Neural progenitor cell (in vitro differentiated cells): ENCODE data around the gene ALS2CL. TPM values are rescaled to one million over a fixed set of nuclear protein-coding genes. Genes with fewer than 3 reads are reported as not detected.

Experiments
- DNase-seq: peaks from one replicate; pipeline ENCODE4 v3.0.0-alpha.2; 2016; ENCODE audit warnings: low spot score
- H2AFZ ChIP-seq: fragments of 200-600 bp; sonication (generic); replicated peaks from 2 replicates; pipeline ENCODE4 v1.6.1; 2016; ENCODE audit warnings: antibody characterized with exemption
- H3F3A ChIP-seq: fragments of 200-600 bp; sonication (generic); 2 replicates; pipeline ENCODE4 v1.6.1; 2016; ENCODE audit warnings: antibody characterized with exemption, low read depth
- H3K27ac ChIP-seq: fragments of 200-600 bp; sonication (generic); 2 replicates; pipeline ENCODE4 v1.5.1; 2016; ENCODE audit warnings: mild to moderate bottlenecking
- H3K27me3 ChIP-seq: fragments of 200-600 bp; sonication (generic); 2 replicates; pipeline ENCODE4 v1.6.1; 2016; ENCODE audit warnings: mild to moderate bottlenecking, moderate library complexity
- H3K36me3 ChIP-seq: fragments of 200-600 bp; sonication (generic); 2 replicates; pipeline ENCODE4 v1.5.1; 2016
- H3K4me1 ChIP-seq: fragments of 200-600 bp; sonication (generic); 2 replicates; pipeline ENCODE4 v1.6.1; 2016; ENCODE audit warnings: mixed run types
- H3K4me2 ChIP-seq: fragments of 200-600 bp; sonication (generic); 2 replicates; pipeline ENCODE4 v1.6.1; 2016
- H3K4me3 ChIP-seq: fragments of 200-600 bp; sonication (generic); 2 replicates; pipeline ENCODE4 v1.5.1; 2016
- H3K79me2 ChIP-seq: fragments of 200-600 bp; sonication (generic); 2 replicates; pipeline ENCODE4 v1.6.1; 2016; ENCODE audit warnings: low read depth
- H3K9ac ChIP-seq: fragments of 200-600 bp; sonication (generic); 2 replicates; pipeline ENCODE4 v1.6.1; 2016
- H3K9me3 ChIP-seq: fragments of 200-600 bp; sonication (generic); 2 replicates; pipeline ENCODE4 v1.5.1; 2016; ENCODE audit warnings: low read depth
- H4K20me1 ChIP-seq: fragments of 200-600 bp; sonication (generic); 2 replicates; pipeline ENCODE4 v1.6.1; 2016; ENCODE audit warnings: low read depth
- H3K27ac Mint-ChIP-seq: 3 replicates; pipeline ENCODE4 v1.8.0; 2021; ENCODE audit warnings: mixed read lengths
- H3K27me3 Mint-ChIP-seq: 2 replicates; pipeline ENCODE4 v1.8.0; 2022; ENCODE audit warnings: low read depth, mild to moderate bottlenecking, inconsistent platforms, moderate library complexity, mixed read lengths; ENCODE audit not compliant: insufficient read depth
- H3K36me3 Mint-ChIP-seq: 3 replicates; pipeline ENCODE4 v1.8.0; 2021; ENCODE audit warnings: mixed read lengths
- H3K4me1 Mint-ChIP-seq: 3 replicates; pipeline ENCODE4 v1.8.0; 2021; ENCODE audit warnings: mixed read lengths
- H3K4me3 Mint-ChIP-seq: 3 replicates; pipeline ENCODE4 v1.8.0; 2021; ENCODE audit warnings: mild to moderate bottlenecking, moderate library complexity, mixed read lengths
- H3K9me3 Mint-ChIP-seq: 3 replicates; pipeline ENCODE4 v1.8.0; 2020; ENCODE audit warnings: mixed read lengths
- CTCF ChIP-seq: fragments of 200-600 bp; sonication (generic); IDR thresholded peaks from 2 replicates; pipeline ENCODE4 v1.5.1; 2017; ENCODE audit warnings: antibody characterized with exemption, mild to moderate bottlenecking
- EZH2 ChIP-seq: fragments of 200-600 bp; sonication (generic); IDR thresholded peaks from 2 replicates; pipeline ENCODE4 v1.6.1; 2017; ENCODE audit warnings: antibody characterized with exemption, mild to moderate bottlenecking, moderate library complexity
- EZH2phosphoT487 ChIP-seq: fragments of 200-600 bp; sonication (generic); IDR thresholded peaks from 2 replicates; pipeline ENCODE4 v1.6.1; 2017; ENCODE audit warnings: antibody characterized with exemption
- total RNA-seq: library from RNA; depleted of rRNA; stranded (reverse); fragments of >200 nt; gene quantifications from 2 replicates; pipeline ENCODE4 v1.2.3, GENCODE V29; 2015; ENCODE audit warnings: low replicate concordance

The ALS2CL gene
- total RNA-seq, 1 donor from 2014 or later, result 1.3 TPM

DNA sequence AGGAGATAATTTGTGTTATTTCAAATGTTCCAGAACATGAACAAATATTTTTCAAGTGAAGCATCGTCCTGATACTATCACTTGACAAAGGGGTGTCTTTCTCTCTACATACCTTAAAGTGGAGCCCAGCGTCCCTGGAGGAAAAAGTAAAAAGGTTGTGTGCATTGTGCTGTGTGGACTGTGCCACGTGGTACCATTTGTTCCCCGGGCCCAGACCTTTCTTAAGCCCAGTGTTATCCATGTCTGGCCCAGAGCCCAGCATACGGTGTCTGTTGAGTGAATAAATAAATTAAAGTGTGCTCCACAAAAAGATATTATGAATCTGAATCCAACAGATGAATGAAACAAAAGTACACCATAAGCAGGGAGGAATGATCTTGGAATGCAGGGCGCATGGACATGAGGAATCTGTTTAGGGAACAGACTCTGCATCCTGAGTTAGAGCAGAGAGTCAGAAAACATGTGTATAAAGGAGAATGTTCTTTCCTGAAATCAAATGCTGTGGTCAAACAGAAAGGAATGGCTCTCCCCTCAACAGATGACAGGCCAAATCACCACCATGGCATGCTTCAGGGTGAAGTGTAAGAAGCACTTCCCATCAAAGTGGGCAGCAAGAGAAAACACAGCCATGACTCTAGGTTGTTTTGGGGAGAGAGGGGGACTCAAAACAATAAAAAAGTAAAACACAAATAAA, 32.3 kb upstream of the ALS2CL start:
- H3K36me3 ChIP-seq, result no peaks in the 10 kb centered on the region
- no peaks in the 10 kb centered on the region for H3K79me2 ChIP-seq
- no peak overlapping the region for H3K9ac ChIP-seq
- no peak overlapping the region for H3K4me2 ChIP-seq
- H3K4me3 ChIP-seq, result no peak overlapping the region
- H3F3A ChIP-seq, result no peaks in the 10 kb centered on the region
- no peaks in the 10 kb centered on the region for H4K20me1 ChIP-seq
- H3K9me3 Mint-ChIP-seq, result no peaks in the 10 kb centered on the region
- no peak overlapping the region for H3K27ac Mint-ChIP-seq
- no peaks in the 10 kb centered on the region for H3K9me3 ChIP-seq
- H3K27me3 ChIP-seq, result no peaks in the 10 kb centered on the region
- H3K4me1 ChIP-seq, result no peaks in the 10 kb centered on the region
- H2AFZ ChIP-seq, result no peak overlapping the region
- peaks cover 2% of the 10 kb centered on the region for H3K27me3 Mint-ChIP-seq
- no peak for DNase-seq
- peaks cover 5% of the 10 kb centered on the region for H3K4me1 Mint-ChIP-seq
- no peak for TF ChIP-seq EZH2
- TF ChIP-seq CTCF, result no peak
- no peak for TF ChIP-seq EZH2phosphoT487
- H3K27ac ChIP-seq, result no peak overlapping the region
- no peaks in the 10 kb centered on the region for H3K36me3 Mint-ChIP-seq
- H3K4me3 Mint-ChIP-seq, result no peak overlapping the region

DNA sequence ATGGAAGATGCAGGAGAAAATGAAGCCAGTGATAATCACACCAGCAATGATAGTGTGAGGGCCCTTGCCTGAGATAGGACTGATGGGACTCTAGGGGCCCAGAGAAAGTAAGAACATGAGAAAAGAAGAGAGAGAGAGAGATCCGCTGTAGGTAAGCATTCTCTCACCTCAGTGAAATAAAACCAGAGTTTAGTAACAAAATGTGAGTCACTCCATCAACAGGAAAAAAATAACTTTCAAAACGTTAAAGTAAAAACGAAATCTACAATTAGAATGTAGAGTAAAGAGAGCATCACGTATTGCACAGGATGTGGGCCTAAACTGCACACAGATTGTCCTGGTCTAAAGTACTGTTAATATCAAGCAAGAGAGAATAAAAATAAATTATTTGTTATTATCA, 30.9 kb upstream of the ALS2CL start:
- Mint-ChIP-seq H3K27me3 (peaks cover 2% of the 10 kb centered on the region), H3K4me3 (no peak overlapping the region), H3K4me1 (peaks cover 7% of the 10 kb centered on the region), H3K36me3 (no peaks in the 10 kb centered on the region), H3K27ac (no peak overlapping the region), H3K9me3 (no peaks in the 10 kb centered on the region)
- no peaks in the 10 kb centered on the region for H3K79me2 ChIP-seq
- H3K9ac ChIP-seq, result no peak overlapping the region
- H3K4me2 ChIP-seq, result no peak overlapping the region
- TF ChIP-seq EZH2phosphoT487, result no peak
- TF ChIP-seq EZH2, result no peak
- TF ChIP-seq CTCF, result no peak
- no peak overlapping the region for H3K27ac ChIP-seq
- no peaks in the 10 kb centered on the region for H3K9me3 ChIP-seq
- no peak for DNase-seq
- H3F3A ChIP-seq, result no peaks in the 10 kb centered on the region
- H4K20me1 ChIP-seq, result no peaks in the 10 kb centered on the region
- H2AFZ ChIP-seq, result no peak overlapping the region
- H3K27me3 ChIP-seq, result no peaks in the 10 kb centered on the region
- no peaks in the 10 kb centered on the region for H3K4me1 ChIP-seq
- no peak overlapping the region for H3K4me3 ChIP-seq
- no peaks in the 10 kb centered on the region for H3K36me3 ChIP-seq

DNA sequence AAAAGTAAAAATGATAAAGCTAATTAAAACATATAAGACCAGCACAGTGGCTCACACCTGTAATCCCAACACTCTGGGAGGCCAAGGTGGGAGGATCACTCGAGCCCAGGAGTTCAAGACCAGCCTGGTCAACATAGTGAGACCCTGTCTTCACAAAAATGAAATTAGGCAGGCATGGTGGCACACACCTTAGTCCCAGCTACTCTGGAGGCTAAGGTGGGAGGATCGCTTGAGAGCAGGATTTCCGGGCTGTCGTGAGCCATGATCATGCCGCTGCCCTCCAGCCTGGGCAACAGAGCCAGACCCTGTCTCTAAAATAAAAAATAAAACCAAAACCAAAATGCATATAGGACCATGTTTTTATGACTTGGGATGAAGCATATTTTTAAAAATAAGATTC, 29.0 kb upstream of the ALS2CL start:
- no peak for DNase-seq
- Histone ChIP-seq H3K4me3 (no peak overlapping the region), H3F3A (no peaks in the 10 kb centered on the region), H3K4me2 (no peak overlapping the region), H4K20me1 (no peaks in the 10 kb centered on the region), H3K79me2 (no peaks in the 10 kb centered on the region), H3K27ac (no peak overlapping the region), H3K4me1 (no peaks in the 10 kb centered on the region), H3K36me3 (no peaks in the 10 kb centered on the region), H3K27me3 (no peaks in the 10 kb centered on the region), H3K9me3 (no peaks in the 10 kb centered on the region), H2AFZ (no peak overlapping the region), H3K9ac (no peak overlapping the region)
- no peak overlapping the region for H3K27ac Mint-ChIP-seq
- TF ChIP-seq CTCF (no peak), EZH2 (no peak), EZH2phosphoT487 (no peak)
- H3K4me3 Mint-ChIP-seq, result no peak overlapping the region
- no peaks in the 10 kb centered on the region for H3K9me3 Mint-ChIP-seq
- H3K36me3 Mint-ChIP-seq, result no peaks in the 10 kb centered on the region
- peaks cover 2% of the 10 kb centered on the region for H3K27me3 Mint-ChIP-seq
- peaks cover 7% of the 10 kb centered on the region for H3K4me1 Mint-ChIP-seq
